SK-N-SH treated with all-trans-retinoic acid at 6 μM for 48 hours (cell line): Measurements from ENCODE around the gene ELP4.

Experiments
- ARNTL ChIP-seq: fragments of 450-650 bp; formaldehyde crosslinking; IDR thresholded peaks from 2 replicates; pipeline ENCODE4 v1.5.0; 2020; ENCODE audit warnings: low read depth, mild to moderate bottlenecking, moderate library complexity, borderline replicate concordance
- TF ChIP-seq, protein P1 (sequence below): fragments of 250-450 bp; sonication (Bioruptor Pico); IDR thresholded peaks from 2 replicates; pipeline ENCODE4 v1.5.1; 2021; ENCODE audit warnings: mild to moderate bottlenecking, moderate library complexity

DNA sequence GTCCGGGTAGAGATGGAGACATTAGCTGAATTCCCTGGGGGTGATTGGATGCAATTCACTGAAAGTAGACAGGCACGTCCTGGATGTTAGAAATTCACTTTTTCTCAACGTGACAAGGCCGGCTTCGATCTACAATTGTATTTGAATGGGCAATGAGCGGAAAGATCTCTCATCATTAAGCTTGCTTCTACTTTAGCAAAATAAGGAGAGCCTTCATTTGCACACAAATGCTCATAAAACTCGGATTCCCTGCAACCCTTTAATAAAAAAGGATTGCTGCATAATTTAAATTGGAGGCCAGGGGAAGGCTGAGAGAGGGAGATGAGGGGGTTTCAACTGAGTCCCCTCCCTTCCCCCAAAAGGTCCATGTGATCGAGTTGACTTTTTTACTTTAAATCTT is 312.2 kb downstream of the ELP4 start:
- TF ChIP-seq, protein P1, sequence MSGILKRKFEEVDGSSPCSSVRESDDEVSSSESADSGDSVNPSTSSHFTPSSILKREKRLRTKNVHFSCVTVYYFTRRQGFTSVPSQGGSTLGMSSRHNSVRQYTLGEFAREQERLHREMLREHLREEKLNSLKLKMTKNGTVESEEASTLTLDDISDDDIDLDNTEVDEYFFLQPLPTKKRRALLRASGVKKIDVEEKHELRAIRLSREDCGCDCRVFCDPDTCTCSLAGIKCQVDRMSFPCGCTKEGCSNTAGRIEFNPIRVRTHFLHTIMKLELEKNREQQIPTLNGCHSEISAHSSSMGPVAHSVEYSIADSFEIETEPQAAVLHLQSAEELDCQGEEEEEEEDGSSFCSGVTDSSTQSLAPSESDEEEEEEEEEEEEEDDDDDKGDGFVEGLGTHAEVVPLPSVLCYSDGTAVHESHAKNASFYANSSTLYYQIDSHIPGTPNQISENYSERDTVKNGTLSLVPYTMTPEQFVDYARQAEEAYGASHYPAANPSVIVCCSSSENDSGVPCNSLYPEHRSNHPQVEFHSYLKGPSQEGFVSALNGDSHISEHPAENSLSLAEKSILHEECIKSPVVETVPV (CRISPR knock-in tag), result no peak
- TF ChIP-seq ARNTL, result no peak
